Vagina (tissue), 2 donors: ENCODE results near the gene XAB2.

ENCODE experiments used
- CTCF ChIP-seq, 3 experiments: fragments of 450-650 bp in 2 of 3; fragments of 200-600 bp in 1 of 3; sonication (generic) in 1 of 3; IDR thresholded peaks; one replicate each; pipeline ENCODE4 v1.5.1; 2017 to 2019; ENCODE audit warnings: antibody characterized with exemption in 3 of 3, mild to moderate bottlenecking in 2 of 3, moderate library complexity in 2 of 3
- POLR2A ChIP-seq, 2 donors: fragments of 450-650 bp; IDR thresholded peaks; one replicate each; pipeline ENCODE4 v1.6.1; 2017; ENCODE audit warnings: antibody characterized with exemption in 2 of 2, mild to moderate bottlenecking in 2 of 2, moderate library complexity in 2 of 2
- POLR2AphosphoS5 ChIP-seq, 2 donors: sonication (generic); formaldehyde crosslinking; IDR thresholded peaks; one replicate each; pipeline ENCODE4 v1.9.0; 2017; ENCODE audit warnings: antibody characterized with exemption in 2 of 2, mild to moderate bottlenecking in 2 of 2, low read depth in 1 of 2; ENCODE audit not compliant: insufficient read depth in 1 of 2

DNA sequence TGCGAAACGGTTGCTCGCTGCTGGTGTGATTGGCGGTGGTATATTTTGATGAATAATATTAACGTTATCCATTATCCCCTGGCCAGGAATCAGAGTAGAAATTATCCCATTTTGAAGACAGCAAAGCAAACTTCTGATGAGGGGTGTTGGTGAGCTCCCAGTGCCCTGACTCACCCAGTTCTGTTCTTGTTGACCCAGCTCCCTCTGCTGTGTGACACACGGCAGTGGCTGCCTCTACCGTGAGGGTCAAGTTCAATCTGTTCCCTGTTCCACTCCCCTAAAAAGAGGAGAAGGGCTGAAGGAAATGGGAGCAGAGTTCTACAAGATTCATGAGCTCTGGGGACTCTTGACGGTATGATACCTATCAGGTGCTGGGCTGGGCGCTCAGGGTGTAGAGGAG is 31.7 kb downstream of the XAB2 start:
- TF ChIP-seq CTCF (IDR thresholded peaks at IDR 0.05) (no peak), POLR2A (IDR thresholded peaks at IDR 0.05) (no peak), POLR2AphosphoS5 (IDR thresholded peaks at IDR 0.05; ENCODE audit: insufficient read depth in 1 of 2, low read depth in 1 of 2) (no peak)
